Activated CD8-positive, alpha-beta T cell treated with anti-CD3 and anti-CD28 coated beads, Interleukin-2, amount 10 ng/mL, durations not matched to agents 7 days and 5 days (primary cell): ENCODE results near the gene DUSP9. TPM values are rescaled to one million over a fixed set of nuclear protein-coding genes. Genes with fewer than 3 reads are reported as not detected.

ENCODE experiments used
- ATAC-seq: fragments of 150-1000 bp; cut with Tn5 transposase; one replicate; pipeline ENCODE4 v1.10.0; 2021; ENCODE audit warnings: moderate library complexity
- CTCF ChIA-PET: fragments of 350-600 bp; sonication (Branson Sonifier 250); formaldehyde crosslinking; loops from one replicate; lab custom pipeline; 2021; ENCODE audit warnings: antibody characterized with exemption; lab: Charles Lee
- POLR2A ChIA-PET: fragments of 350-600 bp; sonication (Branson Sonifier 250); formaldehyde crosslinking; loops from one replicate; lab custom pipeline; 2021; ENCODE audit warnings: antibody characterized with exemption; lab: Charles Lee
- DNase-seq: peaks from one replicate; pipeline ENCODE4 v3.0.0-alpha.2; 2020
- H3K27ac Mint-ChIP-seq: one replicate; pipeline ENCODE4 v1.8.0; 2021; ENCODE audit warnings: mild to moderate bottlenecking, mixed read lengths
- H3K27me3 Mint-ChIP-seq: one replicate; pipeline ENCODE4 v1.8.0; 2021; ENCODE audit warnings: low read depth, mixed read lengths
- H3K36me3 Mint-ChIP-seq: one replicate; pipeline ENCODE4 v1.8.0; 2021; ENCODE audit warnings: low read depth, mixed read lengths
- H3K4me1 Mint-ChIP-seq: one replicate; pipeline ENCODE4 v1.8.0; 2021; ENCODE audit warnings: low read depth, mixed read lengths
- H3K4me3 Mint-ChIP-seq: one replicate; pipeline ENCODE4 v1.8.0; 2021; ENCODE audit warnings: mild to moderate bottlenecking, mixed read lengths
- H3K9me3 Mint-ChIP-seq: one replicate; pipeline ENCODE4 v1.8.0; 2022; ENCODE audit warnings: mixed read lengths; ENCODE audit not compliant: insufficient read depth
- total RNA-seq, 2 experiments: library from RNA; stranded (reverse); gene quantifications; one replicate each; pipeline ENCODE4 v1.2.3, GENCODE V29; 2021

The DUSP9 gene
- total RNA-seq, 2 experiments from 2014 or later, result not detected

DNA sequence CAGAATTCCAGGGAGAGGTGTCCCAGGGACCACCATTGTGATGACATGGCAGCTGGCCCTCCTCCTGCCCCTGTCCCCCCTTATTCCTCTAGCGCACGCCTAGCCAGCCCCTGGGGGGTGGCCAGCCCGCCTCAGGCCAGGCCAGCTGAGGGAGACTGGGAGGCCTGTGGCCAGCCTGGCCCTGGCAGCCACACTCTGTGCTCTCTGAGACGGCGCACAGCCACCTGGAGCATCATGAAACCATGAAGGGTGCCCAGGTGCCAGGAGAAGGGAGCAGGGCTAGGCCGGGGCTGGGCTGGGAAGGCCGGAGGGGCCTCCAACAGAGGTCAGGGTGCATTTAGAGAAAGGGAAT is 14.4 kb upstream of the DUSP9 start:
- ChIA-PET CTCF (no interaction called here), POLR2A (no interaction called here)
- H3K4me1 Mint-ChIP-seq, result no peaks in the 10 kb centered on the region
- no peak overlapping the region for H3K27ac Mint-ChIP-seq
- DNase-seq (no peak), ATAC-seq (no peak)
- H3K4me3 Mint-ChIP-seq, result no peak overlapping the region
- H3K27me3 Mint-ChIP-seq, result no peaks in the 10 kb centered on the region
- no peaks in the 10 kb centered on the region for H3K36me3 Mint-ChIP-seq
- no peaks in the 10 kb centered on the region for H3K9me3 Mint-ChIP-seq

- H3K9me3 Mint-ChIP-seq, result no peaks in the 10 kb centered on the region
- H3K27ac Mint-ChIP-seq, result no peak overlapping the region
- DNase-seq, result no peak
- POLR2A ChIA-PET, result no interaction called here
- CTCF ChIA-PET, result no interaction called here
- no peaks in the 10 kb centered on the region for H3K27me3 Mint-ChIP-seq
- no peak overlapping the region for H3K4me3 Mint-ChIP-seq
- no peaks in the 10 kb centered on the region for H3K36me3 Mint-ChIP-seq
- no peak for ATAC-seq
- no peaks in the 10 kb centered on the region for H3K4me1 Mint-ChIP-seq
These were observed 14.0 kb upstream of the DUSP9 start for GRCh38 chrX:153633048-153633447.

DNA sequence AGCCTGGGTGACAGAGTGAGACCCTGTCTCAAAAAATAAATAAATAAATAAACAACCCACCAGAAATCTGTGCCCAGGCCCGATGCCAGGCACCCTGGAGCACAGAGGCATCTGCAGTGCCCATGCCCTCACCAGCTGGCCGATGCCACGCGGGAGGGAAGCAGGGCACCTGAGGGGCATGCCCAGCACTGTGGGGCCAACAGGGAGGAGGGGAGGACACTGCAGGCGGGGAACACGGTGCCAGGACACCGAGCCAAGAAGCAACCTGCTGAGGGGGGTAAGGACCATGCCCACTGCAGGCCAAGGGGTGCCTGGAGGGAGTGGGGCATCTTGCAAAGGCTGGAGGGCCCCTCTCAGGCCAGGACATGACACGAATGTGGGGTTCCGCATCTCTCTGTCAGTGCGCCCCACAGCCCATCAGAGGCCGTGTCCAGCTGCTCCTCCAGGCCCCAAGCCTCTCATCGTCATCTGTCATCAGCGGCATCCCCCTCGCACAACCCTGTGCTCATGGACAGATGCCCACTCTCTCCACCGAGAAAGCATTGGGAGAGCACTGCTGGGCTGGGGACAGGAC is 13.3 kb upstream of the DUSP9 start:
- ATAC-seq (no peak), DNase-seq (no peak)
- ChIA-PET CTCF (no interaction called here), POLR2A (no interaction called here)
- H3K27me3 Mint-ChIP-seq, result no peaks in the 10 kb centered on the region
- no peak overlapping the region for H3K27ac Mint-ChIP-seq
- H3K36me3 Mint-ChIP-seq, result no peaks in the 10 kb centered on the region
- H3K4me1 Mint-ChIP-seq, result no peaks in the 10 kb centered on the region
- H3K9me3 Mint-ChIP-seq, result no peaks in the 10 kb centered on the region
- H3K4me3 Mint-ChIP-seq, result no peak overlapping the region

DNA sequence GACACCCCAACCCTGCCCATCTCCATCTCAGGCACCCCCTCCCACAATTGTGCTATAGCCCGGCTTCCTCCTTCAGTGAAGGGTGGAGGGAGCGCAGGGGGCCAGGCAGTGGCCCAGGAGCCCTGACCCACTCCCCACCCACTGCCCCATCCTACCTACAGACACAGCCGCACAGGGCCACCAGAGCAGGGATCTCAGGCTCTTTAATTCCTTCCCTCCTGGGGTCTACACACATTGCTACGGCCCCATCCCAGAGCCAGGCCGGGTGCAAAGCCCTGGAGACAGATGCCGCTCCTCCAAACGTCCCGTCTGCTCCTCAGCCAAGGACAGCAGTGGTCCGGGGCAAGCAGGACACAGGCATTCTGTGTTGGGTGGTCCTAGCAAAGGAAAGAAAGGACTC is 12.8 kb upstream of the DUSP9 start:
- Mint-ChIP-seq H3K4me3 (no peak overlapping the region), H3K9me3 (no peaks in the 10 kb centered on the region), H3K27ac (no peak overlapping the region), H3K36me3 (no peaks in the 10 kb centered on the region), H3K27me3 (no peaks in the 10 kb centered on the region), H3K4me1 (no peaks in the 10 kb centered on the region)
- ChIA-PET CTCF (no interaction called here), POLR2A (no interaction called here)
- DNase-seq (no peak), ATAC-seq (no peak)

GRCh38 chrX:153634832-153635231 is 12.2 kb upstream of the DUSP9 start:
- no peaks in the 10 kb centered on the region for H3K27me3 Mint-ChIP-seq
- H3K4me1 Mint-ChIP-seq, result no peaks in the 10 kb centered on the region
- H3K4me3 Mint-ChIP-seq, result no peak overlapping the region
- DNase-seq (no peak), ATAC-seq (no peak)
- no peak overlapping the region for H3K27ac Mint-ChIP-seq
- ChIA-PET CTCF (no interaction called here), POLR2A (no interaction called here)
- H3K9me3 Mint-ChIP-seq, result no peaks in the 10 kb centered on the region
- no peaks in the 10 kb centered on the region for H3K36me3 Mint-ChIP-seq

DNA sequence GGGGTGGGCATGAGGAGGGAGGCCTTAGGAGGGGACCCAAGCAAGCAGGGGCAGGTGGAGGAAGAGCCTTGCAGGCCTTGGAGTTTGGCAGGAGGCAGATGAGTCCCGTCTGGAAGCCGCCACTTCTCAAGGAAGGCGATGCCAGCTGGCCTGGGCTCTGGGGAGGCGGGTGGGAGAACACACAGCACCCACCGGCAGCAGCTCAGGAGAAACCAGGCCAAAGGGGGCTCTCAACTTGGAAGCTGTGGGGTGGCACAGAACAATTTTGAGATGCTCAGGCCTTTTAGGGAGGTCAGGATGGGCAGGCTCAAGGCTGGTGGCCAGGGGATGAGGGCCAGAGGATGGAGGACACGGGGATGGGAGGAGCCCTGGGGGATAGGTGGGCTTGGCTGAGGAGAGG is 11.6 kb upstream of the DUSP9 start:
- DNase-seq (no peak), ATAC-seq (no peak)
- no peaks in the 10 kb centered on the region for H3K27me3 Mint-ChIP-seq
- H3K9me3 Mint-ChIP-seq, result no peaks in the 10 kb centered on the region
- ChIA-PET POLR2A (no interaction called here), CTCF (interaction anchor here (0.8 kb wide), 1 partner anchor 33 kb away, joined by 4 read pairs; no protein-coding TSS in a partner anchor)
- H3K27ac Mint-ChIP-seq, result no peak overlapping the region
- H3K36me3 Mint-ChIP-seq, result no peaks in the 10 kb centered on the region
- no peak overlapping the region for H3K4me3 Mint-ChIP-seq
- no peaks in the 10 kb centered on the region for H3K4me1 Mint-ChIP-seq

DNA sequence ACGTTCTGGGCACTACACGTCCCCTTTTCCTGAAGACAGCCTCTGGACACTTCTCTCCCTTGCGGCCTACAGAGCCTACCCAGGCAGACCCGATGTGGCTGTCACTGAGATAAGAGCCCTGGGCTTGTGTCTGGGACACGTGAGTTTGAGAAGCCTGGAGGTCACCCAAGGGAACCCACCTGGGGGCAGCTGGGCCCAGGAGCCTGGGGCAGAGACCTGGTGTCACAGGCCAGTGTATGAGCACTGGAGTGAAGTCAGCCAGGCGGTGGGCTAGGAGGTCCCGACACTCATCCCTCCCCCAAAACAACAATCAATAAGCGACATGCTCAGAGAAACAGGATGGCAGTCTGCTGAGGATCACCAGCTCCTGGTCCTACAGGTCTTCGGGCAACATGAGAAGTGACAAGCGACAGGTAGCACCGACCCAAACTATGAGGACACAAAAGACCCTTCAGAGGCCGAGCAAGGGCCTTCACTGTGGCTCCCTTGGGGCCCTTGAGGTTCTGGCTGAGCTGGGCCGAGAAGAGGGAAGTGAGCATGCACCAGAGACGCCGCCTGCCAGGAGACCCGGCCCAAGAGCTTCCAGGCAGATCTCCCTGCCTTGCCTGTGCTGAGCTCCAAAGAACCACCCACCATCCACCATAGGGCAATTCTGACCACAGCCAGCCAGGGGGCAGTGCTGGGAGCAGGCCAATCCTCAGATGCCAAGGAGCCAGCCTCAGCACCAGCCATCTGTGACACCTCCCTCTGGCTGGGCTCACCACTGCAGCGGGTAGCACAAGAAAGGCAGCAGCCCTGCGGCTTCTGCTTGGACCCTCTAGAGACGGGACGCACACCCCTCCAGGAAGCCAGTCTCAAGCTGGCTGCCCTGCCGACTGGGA is 11.0 kb upstream of the DUSP9 start:
- Mint-ChIP-seq H3K27ac (no peak overlapping the region), H3K4me1 (no peaks in the 10 kb centered on the region), H3K27me3 (peaks cover 4% of the 10 kb centered on the region), H3K9me3 (no peaks in the 10 kb centered on the region), H3K36me3 (no peaks in the 10 kb centered on the region), H3K4me3 (no peak overlapping the region)
- peak; percentile 28 for DNase-seq
- ATAC-seq, result peak; percentile 63
- CTCF ChIA-PET, result interaction anchor here (0.6 to 1.2 kb wide), 7 partner anchors 14 to 33 kb away, joined by 3 to 4 read pairs (median 4); no protein-coding TSS in a partner anchor
- POLR2A ChIA-PET, result no interaction called here

GRCh38 chrX:153636716-153637115 is 10.3 kb upstream of the DUSP9 start:
- H3K4me3 Mint-ChIP-seq, result no peak overlapping the region
- H3K27ac Mint-ChIP-seq, result no peak overlapping the region
- CTCF ChIA-PET, result interaction anchor here (1.0 to 1.2 kb wide), 3 partner anchors 23 to 28 kb away, joined by 3 to 4 read pairs (median 4); no protein-coding TSS in a partner anchor
- H3K36me3 Mint-ChIP-seq, result no peaks in the 10 kb centered on the region
- H3K9me3 Mint-ChIP-seq, result no peaks in the 10 kb centered on the region
- ATAC-seq (no peak), DNase-seq (no peak)
- POLR2A ChIA-PET, result no interaction called here
- H3K4me1 Mint-ChIP-seq, result peaks cover 3% of the 10 kb centered on the region
- peaks cover 11% of the 10 kb centered on the region for H3K27me3 Mint-ChIP-seq

GRCh38 chrX:153637121-153638040 is 9.6 kb upstream of the DUSP9 start:
- ATAC-seq (no peak), DNase-seq (no peak)
- ChIA-PET POLR2A (no interaction called here), CTCF (interaction anchor here (1.2 kb wide), 1 partner anchor 23 kb away, joined by 4 read pairs; no protein-coding TSS in a partner anchor)
- H3K4me1 Mint-ChIP-seq, result peaks cover 3% of the 10 kb centered on the region
- H3K27ac Mint-ChIP-seq, result no peak overlapping the region
- H3K4me3 Mint-ChIP-seq, result no peak overlapping the region
- H3K9me3 Mint-ChIP-seq, result no peaks in the 10 kb centered on the region
- peaks cover 11% of the 10 kb centered on the region for H3K27me3 Mint-ChIP-seq
- H3K36me3 Mint-ChIP-seq, result no peaks in the 10 kb centered on the region

GRCh38 chrX:153638041-153638371 is 9.0 kb upstream of the DUSP9 start:
- ATAC-seq (no peak), DNase-seq (no peak)
- ChIA-PET CTCF (no interaction called here), POLR2A (no interaction called here)
- Mint-ChIP-seq H3K36me3 (no peaks in the 10 kb centered on the region), H3K4me1 (peaks cover 8% of the 10 kb centered on the region), H3K27me3 (peaks cover 16% of the 10 kb centered on the region), H3K4me3 (no peak overlapping the region), H3K9me3 (no peaks in the 10 kb centered on the region), H3K27ac (no peak overlapping the region)

DNA sequence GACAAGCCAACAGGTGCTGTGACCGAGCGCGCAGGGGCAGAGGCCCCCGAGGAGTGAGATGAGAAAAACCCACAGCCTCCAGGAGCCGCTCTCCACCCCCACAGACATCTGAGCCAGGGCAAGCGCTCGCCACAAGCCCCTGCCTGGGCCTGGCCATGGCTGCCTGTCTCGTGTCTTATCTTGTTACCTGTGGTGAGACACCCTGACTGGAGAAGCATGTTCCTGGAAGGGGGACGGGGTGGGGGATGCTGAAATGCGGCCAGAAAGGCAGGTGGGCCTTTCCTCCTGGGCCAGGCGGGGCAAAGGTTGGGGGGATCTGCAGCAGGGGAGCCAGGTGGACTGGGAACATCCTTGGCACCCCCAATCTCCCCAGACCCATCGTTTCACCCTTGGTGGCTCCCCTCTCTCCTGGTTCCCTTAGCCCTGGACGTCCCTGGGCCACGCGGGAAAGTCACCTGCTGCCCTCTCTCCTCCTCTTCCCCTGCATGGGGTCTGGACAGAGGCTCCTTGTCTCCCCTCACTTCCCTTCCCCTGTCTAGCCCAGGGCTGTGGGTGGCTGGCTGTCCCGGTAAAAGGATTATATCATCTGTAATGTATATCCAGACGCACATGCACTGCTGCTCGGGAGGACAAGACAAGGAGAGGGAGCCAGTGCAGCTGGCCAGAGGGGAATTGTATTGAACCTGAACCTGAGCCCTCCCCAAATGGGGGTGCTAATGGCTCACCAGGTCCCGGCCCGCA is 8.4 kb upstream of the DUSP9 start:
- no peaks in the 10 kb centered on the region for H3K36me3 Mint-ChIP-seq
- ChIA-PET CTCF (no interaction called here), POLR2A (no interaction called here)
- peaks cover 21% of the 10 kb centered on the region for H3K27me3 Mint-ChIP-seq
- ATAC-seq, result no peak
- no peak overlapping the region for H3K4me3 Mint-ChIP-seq
- peaks cover 8% of the 10 kb centered on the region for H3K4me1 Mint-ChIP-seq
- no peaks in the 10 kb centered on the region for H3K9me3 Mint-ChIP-seq
- H3K27ac Mint-ChIP-seq, result no peak overlapping the region
- DNase-seq, result no peak
